HG03095 (cell line): ENCODE measurements around the gene CTNNA3.

Source experiments
- ATAC-seq: cut with Tn5 transposase; IDR thresholded peaks from one replicate; pipeline ENCODE4 v1.9.1; 2021; ENCODE audit warnings: moderate library complexity; ENCODE audit not compliant: unreplicated experiment

Gene CTNNA3

DNA sequence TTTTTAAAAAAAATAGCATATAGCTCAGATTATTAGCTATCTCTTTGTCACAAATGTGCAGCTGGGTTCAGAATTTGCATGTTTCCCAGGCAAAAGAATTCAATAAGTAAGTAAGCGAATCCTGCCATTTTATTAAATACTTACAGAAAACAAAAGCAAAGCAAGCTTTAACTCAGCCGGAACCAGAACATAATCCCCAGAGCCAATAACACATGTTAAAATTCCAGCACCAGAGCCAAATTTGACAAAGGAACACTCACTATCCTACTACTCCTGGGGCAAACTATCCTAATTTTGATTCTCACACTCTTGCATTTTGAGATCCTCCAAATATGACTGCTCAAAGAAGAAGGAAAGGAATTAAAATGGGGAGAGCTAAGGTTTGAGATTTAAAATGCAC is 737.5 kb downstream of the CTNNA3 start:
- no peak for ATAC-seq

GRCh38 chr10:66951896-66952295 is 744.1 kb downstream of the CTNNA3 start:
- ATAC-seq, result no peak

GRCh38 chr10:66943590-66943989 is 752.4 kb downstream of the CTNNA3 start:
- no peak for ATAC-seq

DNA sequence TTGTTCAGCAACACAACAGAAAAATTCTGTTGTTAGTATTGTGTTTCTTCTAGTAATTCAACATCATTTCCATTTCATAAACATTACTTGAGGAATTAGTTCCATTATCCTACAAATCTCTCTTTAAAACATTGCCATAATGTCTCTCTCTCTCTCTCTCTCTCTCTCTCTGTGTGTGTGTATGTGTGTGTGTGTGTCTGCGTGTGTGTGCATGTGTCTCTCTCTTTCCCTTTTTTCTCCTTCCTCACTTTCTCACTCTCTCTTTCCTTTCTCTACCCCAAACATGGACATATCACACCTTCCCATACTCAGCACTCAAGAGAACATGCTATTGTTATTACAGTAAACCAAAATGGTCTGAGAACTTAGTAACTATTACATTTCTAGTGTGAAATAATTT is 753.6 kb downstream of the CTNNA3 start:
- no peak for ATAC-seq

GRCh38 chr10:66941491-66941890 is 754.5 kb downstream of the CTNNA3 start:
- ATAC-seq, result no peak

- ATAC-seq, result no peak
These were observed 755.0 kb downstream of the CTNNA3 start for GRCh38 chr10:66940965-66941364.

- ATAC-seq, result no peak
These were observed 761.3 kb downstream of the CTNNA3 start for GRCh38 chr10:66934711-66935110.

GRCh38 chr10:66931949-66932343 is 764.0 kb downstream of the CTNNA3 start:
- no peak for ATAC-seq

GRCh38 chr10:66931340-66931948 is 764.6 kb downstream of the CTNNA3 start:
- peak; percentile 85 for ATAC-seq

DNA sequence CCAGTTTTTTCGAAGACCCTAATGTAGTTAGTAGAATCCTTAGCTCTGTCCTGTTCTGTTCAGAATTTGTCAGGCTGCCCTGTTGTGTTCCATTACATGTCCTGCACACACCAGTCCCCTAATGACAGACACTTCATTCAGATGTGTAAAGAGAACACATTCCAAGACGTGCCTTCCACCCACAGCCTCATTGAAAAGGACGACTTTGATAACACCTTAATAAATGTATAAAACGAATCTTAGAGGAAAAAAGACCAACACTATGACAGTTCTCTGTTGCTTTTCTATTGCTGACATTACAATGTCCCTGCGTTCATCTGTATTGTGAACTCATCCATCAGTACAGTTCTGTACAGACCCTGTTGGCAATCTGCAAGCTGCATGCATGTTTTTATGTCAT is 766.6 kb downstream of the CTNNA3 start:
- ATAC-seq, result no peak

DNA sequence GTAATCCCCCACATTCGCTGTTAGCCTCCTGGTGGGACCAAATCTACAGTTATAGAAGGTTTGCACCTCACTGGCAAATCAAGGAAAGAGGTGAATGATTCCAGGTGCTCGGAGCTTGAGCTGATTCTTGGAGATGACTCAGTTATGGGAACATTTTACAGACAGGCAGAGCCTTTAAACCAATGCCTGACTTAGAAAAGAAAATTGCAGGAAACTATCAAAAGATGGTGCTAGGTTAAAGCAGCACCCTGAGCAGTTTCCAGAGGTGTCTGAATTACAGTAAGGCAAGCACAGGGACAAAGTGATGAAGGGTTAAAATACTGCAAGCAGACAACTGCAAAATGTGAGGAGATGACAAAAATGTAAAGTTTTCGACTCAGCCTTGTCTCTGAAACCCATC is 767.2 kb downstream of the CTNNA3 start:
- ATAC-seq, result no peak

DNA sequence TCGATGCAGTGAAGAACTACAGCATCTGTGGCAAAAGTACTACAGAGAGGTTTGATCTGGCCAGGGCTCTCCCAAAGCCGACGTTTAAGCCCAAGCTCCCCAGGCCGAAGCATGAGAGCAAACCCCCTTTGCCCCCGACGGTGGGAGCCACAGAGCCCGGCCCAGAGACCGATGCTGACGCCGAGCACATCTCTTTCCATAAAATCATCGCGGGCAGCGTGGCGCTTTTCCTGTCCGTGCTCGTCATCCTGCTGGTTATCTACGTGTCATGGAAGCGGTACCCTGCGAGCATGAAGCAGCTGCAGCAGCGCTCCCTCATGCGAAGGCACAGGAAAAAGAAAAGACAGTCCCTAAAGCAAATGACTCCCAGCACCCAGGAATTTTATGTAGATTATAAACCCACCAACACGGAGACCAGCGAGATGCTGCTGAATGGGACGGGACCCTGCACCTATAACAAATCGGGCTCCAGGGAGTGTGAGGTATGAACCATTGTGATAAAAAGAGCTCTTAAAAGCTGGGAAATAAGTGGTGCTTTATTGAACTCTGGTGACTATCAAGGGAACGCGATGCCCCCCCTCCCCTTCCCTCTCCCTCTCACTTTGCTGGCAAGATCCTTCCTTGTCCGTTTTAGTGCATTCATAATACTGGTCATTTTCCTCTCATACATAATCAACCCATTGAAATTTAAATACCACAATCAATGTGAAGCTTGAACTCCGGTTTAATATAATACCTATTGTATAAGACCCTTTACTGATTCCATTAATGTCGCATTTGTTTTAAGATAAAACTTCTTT is 767.8 kb downstream of the CTNNA3 start:
- ATAC-seq, result no peak

DNA sequence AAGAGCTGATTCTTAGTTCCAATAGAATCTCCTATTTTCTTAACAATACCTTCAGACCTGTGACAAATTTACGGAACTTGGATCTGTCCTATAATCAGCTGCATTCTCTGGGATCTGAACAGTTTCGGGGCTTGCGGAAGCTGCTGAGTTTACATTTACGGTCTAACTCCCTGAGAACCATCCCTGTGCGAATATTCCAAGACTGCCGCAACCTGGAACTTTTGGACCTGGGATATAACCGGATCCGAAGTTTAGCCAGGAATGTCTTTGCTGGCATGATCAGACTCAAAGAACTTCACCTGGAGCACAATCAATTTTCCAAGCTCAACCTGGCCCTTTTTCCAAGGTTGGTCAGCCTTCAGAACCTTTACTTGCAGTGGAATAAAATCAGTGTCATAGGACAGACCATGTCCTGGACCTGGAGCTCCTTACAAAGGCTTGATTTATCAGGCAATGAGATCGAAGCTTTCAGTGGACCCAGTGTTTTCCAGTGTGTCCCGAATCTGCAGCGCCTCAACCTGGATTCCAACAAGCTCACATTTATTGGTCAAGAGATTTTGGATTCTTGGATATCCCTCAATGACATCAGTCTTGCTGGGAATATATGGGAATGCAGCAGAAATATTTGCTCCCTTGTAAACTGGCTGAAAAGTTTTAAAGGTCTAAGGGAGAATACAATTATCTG is 768.6 kb downstream of the CTNNA3 start:
- no peak for ATAC-seq

DNA sequence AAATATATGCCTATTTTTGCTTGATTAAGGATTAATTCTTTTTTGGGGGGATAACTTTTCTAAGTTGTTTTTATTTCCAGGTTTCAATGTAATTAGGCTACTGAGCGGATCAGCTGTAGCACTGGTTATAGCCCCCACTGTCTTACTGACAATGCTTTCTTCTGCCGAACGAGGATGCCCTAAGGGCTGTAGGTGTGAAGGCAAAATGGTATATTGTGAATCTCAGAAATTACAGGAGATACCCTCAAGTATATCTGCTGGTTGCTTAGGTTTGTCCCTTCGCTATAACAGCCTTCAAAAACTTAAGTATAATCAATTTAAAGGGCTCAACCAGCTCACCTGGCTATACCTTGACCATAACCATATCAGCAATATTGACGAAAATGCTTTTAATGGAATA is 769.2 kb downstream of the CTNNA3 start:
- ATAC-seq, result no peak

DNA sequence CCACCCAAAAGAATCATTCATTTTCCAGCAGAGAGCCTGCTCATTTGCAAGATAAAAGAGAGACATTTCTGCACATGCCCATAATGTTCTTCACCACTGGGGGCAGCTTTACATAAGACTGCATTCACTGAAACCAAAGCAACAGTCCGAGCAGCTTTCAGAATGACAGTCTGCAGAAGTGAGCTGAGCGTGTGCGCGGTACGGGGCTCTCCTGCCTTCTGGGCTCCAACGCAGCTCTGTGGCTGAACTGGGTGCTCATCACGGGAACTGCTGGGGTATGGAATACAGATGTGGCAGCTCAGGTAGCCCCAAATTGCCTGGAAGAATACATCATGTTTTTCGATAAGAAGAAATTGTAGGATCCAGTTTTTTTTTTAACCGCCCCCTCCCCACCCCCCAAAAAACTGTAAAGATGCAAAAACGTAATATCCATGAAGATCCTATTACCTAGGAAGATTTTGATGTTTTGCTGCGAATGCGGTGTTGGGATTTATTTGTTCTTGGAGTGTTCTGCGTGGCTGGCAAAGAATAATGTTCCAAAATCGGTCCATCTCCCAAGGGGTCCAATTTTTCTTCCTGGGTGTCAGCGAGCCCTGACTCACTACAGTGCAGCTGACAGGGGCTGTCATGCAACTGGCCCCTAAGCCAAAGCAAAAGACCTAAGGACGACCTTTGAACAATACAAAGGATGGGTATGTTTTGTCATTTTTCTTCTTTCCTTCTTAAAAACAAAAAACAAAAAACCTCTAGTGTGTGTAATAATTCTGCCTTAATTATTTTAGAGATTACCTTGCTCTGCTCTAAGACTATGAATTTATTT is 769.9 kb downstream of the CTNNA3 start, which contains the start of gene LRRTM3:
TSS of gene LRRTM3 (plus strand) at position 141 of the 820 bp plus-strand sequence.
- ATAC-seq, result peak; percentile 100

DNA sequence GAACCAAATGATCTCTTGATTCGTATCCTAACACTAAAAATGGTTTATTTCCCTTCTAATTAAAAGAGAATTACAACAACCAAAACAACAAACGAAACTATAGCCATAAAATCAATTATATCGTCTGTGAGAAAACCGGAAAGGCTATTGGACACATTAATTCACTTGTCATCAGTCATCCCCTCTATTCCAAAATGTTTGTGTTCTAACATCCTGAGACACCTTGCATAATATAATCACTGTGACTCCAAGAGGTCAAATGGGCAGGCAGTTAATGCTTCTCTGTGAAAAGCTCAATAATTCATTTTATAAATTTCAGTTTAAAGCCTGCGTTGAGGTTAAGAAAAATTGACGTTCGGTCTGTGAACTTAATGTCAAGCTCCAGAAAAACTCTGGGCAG is 770.6 kb downstream of the CTNNA3 start:
- no peak for ATAC-seq

DNA sequence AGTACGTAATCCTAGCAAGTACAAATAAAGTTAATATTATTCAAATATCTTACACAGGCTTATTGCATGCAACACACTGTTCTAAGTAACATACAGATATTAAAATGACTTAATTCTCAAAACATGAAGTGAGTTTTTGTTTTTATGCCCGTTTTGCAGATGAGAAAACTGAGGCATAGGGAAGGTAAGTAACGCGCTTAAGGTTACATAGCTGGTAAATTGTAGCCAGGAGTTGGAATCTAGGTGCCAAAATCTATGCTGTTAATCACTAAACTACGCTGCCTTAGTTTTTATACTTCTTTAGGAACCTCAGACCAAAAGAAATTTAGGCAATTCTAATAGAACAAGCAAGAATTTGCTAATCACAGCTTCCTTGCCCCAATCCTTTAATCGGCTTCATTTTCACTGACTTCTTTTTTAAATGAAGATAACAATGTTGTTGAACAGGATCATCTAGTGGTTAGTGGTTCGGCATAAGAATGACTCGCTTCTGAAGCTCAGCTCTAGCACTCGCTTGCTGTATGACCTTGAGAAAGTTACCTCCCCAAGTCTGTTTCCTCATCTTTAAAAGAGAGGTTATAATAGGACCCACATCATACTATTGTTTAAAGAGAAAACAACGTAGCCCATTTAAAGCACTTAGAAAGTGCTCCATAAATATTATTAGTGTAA is 771.2 kb downstream of the CTNNA3 start:
- no peak for ATAC-seq

- ATAC-seq, result no peak
These were observed 776.7 kb downstream of the CTNNA3 start for GRCh38 chr10:66919248-66919647.

GRCh38 chr10:66917104-66917503 is 778.9 kb downstream of the CTNNA3 start:
- no peak for ATAC-seq

GRCh38 chr10:66916030-66916429 is 780.0 kb downstream of the CTNNA3 start:
- no peak for ATAC-seq

- ATAC-seq, result no peak
These were observed 785.3 kb downstream of the CTNNA3 start for GRCh38 chr10:66910671-66911070.
